ENCODE results near the gene AK3. TPM values are rescaled to one million over a fixed set of nuclear protein-coding genes. Genes with fewer than 3 reads are reported as not detected.

AK3 gene
- total RNA-seq, 6 donors from 2014 or later: 33.2 to 81.2 (median 51.7) TPM

DNA sequence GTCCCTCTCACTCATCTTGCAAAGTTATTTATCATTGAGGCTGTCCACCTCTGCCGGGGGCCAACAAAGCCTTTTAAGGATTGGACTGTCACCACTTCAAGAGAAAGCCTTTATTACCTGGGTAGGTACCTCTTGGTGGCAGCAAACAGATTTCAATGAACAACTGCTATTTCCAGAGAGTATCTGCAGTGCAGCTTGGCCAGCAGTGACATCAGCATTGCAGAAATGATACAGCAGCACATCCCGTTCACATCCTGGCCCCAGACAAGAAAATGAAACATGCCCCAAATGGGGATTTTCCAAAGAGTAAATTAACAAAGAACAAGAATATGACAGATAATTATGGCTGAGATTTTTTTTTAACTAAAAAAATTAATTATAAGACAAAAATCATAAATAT, 72.4 kb downstream of the AK3 start:
- no peak overlapping the region for H3K4me3 ChIP-seq
- ATAC-seq (ENCODE audit: low FRiP score in 2 of 2) (no peak), DNase-seq (no peak)
- no peaks in the 10 kb centered on the region for H3K27me3 ChIP-seq
- TF ChIP-seq, protein P1, sequence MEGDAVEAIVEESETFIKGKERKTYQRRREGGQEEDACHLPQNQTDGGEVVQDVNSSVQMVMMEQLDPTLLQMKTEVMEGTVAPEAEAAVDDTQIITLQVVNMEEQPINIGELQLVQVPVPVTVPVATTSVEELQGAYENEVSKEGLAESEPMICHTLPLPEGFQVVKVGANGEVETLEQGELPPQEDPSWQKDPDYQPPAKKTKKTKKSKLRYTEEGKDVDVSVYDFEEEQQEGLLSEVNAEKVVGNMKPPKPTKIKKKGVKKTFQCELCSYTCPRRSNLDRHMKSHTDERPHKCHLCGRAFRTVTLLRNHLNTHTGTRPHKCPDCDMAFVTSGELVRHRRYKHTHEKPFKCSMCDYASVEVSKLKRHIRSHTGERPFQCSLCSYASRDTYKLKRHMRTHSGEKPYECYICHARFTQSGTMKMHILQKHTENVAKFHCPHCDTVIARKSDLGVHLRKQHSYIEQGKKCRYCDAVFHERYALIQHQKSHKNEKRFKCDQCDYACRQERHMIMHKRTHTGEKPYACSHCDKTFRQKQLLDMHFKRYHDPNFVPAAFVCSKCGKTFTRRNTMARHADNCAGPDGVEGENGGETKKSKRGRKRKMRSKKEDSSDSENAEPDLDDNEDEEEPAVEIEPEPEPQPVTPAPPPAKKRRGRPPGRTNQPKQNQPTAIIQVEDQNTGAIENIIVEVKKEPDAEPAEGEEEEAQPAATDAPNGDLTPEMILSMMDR (IDR thresholded peaks at IDR 0.05): no peak
- TF ChIP-seq EP300 (IDR thresholded peaks at IDR 0.05) (no peak), POLR2AphosphoS5 (IDR thresholded peaks at IDR 0.05) (no peak), POLR2A (IDR thresholded peaks at IDR 0.05) (no peak)
- peaks cover 20 to 33% (median 26%) of the 10 kb centered on the region in 4 donors for H3K4me1 ChIP-seq
- H3K36me3 ChIP-seq: no peaks in the 10 kb centered on the region
- WGBS, 2 donors: 69 to 78% methylated on average over 2 of the region's 2 CpGs
- no peak overlapping the region for H3K27ac ChIP-seq
- H3K9me3 ChIP-seq: no peaks in the 10 kb centered on the region

DNA sequence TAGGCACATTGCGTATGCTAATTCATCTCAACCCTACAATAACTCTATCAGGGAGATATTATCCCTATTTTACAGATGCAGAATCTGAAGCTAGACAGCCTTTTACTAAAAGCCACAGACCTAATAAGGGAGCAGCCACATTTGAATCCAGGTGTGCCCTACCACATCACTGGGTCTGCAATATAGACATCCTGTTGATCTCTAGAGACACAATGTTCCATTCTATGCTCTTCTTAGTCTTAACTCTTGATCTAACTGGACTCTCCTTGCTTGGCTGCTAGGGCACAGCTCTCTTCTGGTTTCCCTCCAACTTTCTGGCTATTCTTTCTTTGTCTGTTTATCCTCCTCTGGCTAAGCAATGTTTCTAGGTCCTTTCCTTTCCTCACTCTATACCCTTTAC, 73.3 kb downstream of the AK3 start:
- Histone ChIP-seq H3K4me1 (peaks cover 29 to 43% (median 36%) of the 10 kb centered on the region in 4 donors), H3K4me3 (no peak overlapping the region), H3K36me3 (no peaks in the 10 kb centered on the region), H3K9me3 (no peaks in the 10 kb centered on the region), H3K27me3 (no peaks in the 10 kb centered on the region), H3K27ac (no peak overlapping the region)
- ATAC-seq (ENCODE audit: low FRiP score in 2 of 2) (no peak), DNase-seq (no peak)
- TF ChIP-seq EP300 (IDR thresholded peaks at IDR 0.05) (no peak), POLR2A (IDR thresholded peaks at IDR 0.05) (no peak), POLR2AphosphoS5 (IDR thresholded peaks at IDR 0.05) (no peak)
- 96 to 100% methylated on average over 1 of the region's 1 CpG for WGBS, 2 donors

DNA sequence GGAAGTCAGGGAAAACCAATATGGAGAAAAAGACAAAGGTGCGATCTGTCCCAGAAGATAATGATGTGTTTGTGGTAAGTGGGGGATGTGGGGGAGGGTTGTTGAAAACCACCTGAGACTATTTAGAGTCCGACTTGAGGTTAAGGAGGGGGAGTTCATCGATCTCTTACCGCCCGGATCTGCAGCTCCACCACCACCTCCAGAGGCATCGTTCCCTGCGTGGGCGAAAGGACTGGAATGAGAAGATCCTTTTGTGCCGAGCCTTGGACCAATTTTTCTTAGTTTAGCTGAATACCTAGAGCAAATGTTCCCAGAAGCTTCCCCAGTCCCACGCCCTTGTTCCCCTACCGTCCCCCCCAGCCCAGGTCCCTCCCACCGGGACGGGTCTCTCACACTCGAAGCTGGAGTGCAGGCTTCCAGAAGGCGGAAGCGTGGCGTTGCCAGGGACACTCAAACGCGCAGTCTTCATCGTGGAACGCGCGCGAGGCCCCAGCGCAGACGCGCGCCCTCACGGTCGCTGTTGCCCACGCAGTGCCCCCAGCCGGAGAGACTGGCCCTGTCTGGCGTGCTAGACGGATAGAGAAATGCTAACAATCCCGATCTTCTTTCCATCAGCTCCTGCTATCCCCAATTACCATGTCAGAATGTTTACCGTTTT, 74.8 kb downstream of the AK3 start, which contains the start of gene SPATA6L:
Gene SPATA6L, minus strand, starts transcription at position 439 of the 658 bp plus-strand sequence. Its CDS starts 230 bp downstream, at position 209.
- ATAC-seq (ENCODE audit: low FRiP score in 2 of 2): peak; percentile 84 to 89
- Histone ChIP-seq H3K9me3 (no peaks in the 10 kb centered on the region), H3K4me3 (peak within 1 kb of the TSS; percentile 5 to 59 (median 48)), H3K27me3 (no peaks in the 10 kb centered on the region), H3K36me3 (no peaks in the 10 kb centered on the region), H3K27ac (peak within 1 kb of the TSS; percentile 69 to 80 (median 78)), H3K4me1 (peaks cover 38 to 53% (median 41%) of the 10 kb centered on the region in 4 donors)
- 3% methylated on average over 22 of the region's 36 CpGs for WGBS, 2 donors
- TF ChIP-seq, protein P1 (IDR thresholded peaks at IDR 0.05): peak in 1 of 6 experiments; percentile 6
- peak in 3 of 4 donors; percentile 37 to 72 (median 54) for TF ChIP-seq POLR2A (IDR thresholded peaks at IDR 0.05)
- peak in 1 of 2 donors; percentile 85 for TF ChIP-seq POLR2AphosphoS5 (IDR thresholded peaks at IDR 0.05)
- no peak for TF ChIP-seq EP300 (IDR thresholded peaks at IDR 0.05)
- DNase-seq: peak; percentile 88 to 92

DNA sequence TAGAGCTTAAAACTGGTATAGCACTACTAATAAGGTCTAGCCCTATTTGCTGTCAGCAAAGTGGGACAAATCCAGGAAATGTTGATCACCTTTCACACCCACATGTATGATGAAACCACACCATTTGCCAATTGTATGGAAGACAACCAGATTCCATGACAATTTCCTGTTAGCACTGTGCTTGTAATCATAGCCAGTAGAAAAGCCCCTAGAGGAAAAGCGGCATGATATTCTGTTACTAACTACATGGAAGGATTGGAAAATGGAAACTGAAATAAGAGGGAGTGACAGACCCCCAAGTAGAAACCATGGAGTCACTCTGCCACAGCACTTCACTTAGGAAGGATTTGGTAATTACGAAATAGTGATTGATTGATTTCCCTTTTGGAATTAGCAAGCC, 75.6 kb downstream of the AK3 start:
- TF ChIP-seq POLR2A (IDR thresholded peaks at IDR 0.05) (peak in 1 of 4 donors; percentile 14), EP300 (IDR thresholded peaks at IDR 0.05) (peak in 2 of 4 donors; percentile 15 to 60), POLR2AphosphoS5 (IDR thresholded peaks at IDR 0.05) (peak in 1 of 2 donors; percentile 79)
- TF ChIP-seq, protein P1 (IDR thresholded peaks at IDR 0.05): no peak
- no peaks in the 10 kb centered on the region for H3K9me3 ChIP-seq
- no peaks in the 10 kb centered on the region for H3K36me3 ChIP-seq
- H3K4me3 ChIP-seq: peak overlapping the region in 3 of 4 donors; percentile 47 to 59 (median 50)
- peak overlapping the region; percentile 69 to 80 (median 78) for H3K27ac ChIP-seq
- WGBS, 2 donors: 50 to 55% methylated on average over 2 of the region's 2 CpGs
- ATAC-seq (ENCODE audit: low FRiP score in 2 of 2) (no peak), DNase-seq (no peak)
- no peaks in the 10 kb centered on the region for H3K27me3 ChIP-seq
- H3K4me1 ChIP-seq: peaks cover 38 to 53% (median 41%) of the 10 kb centered on the region in 4 donors

DNA sequence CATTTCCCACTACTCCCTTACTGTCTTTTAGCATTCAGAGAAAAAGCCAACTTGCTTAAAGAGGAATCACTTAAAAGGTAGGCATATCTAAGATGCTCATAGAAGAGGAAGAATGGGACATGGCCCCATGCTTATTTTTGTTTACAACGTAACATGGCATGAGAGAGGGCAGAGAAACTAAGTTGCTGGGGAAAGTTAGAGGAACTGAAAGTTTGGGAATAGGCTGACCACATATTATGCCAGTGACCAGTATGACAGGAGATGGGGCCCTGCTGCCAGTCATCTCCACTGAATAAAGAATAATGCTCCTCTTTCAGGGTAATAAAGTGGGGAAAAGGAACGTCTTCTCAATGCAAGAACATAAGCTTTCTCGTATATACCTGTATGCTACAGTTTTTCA, 77.0 kb downstream of the AK3 start:
- H3K27ac ChIP-seq: peak overlapping the region in 2 of 4 donors; percentile 14 to 80
- peak overlapping the region in 2 of 4 donors; percentile 3 to 59 for H3K4me3 ChIP-seq
- no peak for TF ChIP-seq POLR2AphosphoS5 (IDR thresholded peaks at IDR 0.05)
- TF ChIP-seq, protein P1 (IDR thresholded peaks at IDR 0.05): no peak
- no peak for DNase-seq
- no peaks in the 10 kb centered on the region for H3K9me3 ChIP-seq
- no peaks in the 10 kb centered on the region for H3K27me3 ChIP-seq
- peaks cover 38 to 53% (median 41%) of the 10 kb centered on the region in 4 donors for H3K4me1 ChIP-seq
- WGBS, 2 donors: 77 to 87% methylated on average over 3 of the region's 3 CpGs
- ATAC-seq (ENCODE audit: low FRiP score in 2 of 2): no peak
- H3K36me3 ChIP-seq: no peaks in the 10 kb centered on the region

Data from upper lobe of left lung (tissue), 6 donors.